Measurements from ENCODE around the gene FAM53B.

The FAM53B gene

GRCh38 chr10:124763267-124763666 is 19.1 kb upstream of the FAM53B start:
- Histone ChIP-seq H3K4me3 (no peak overlapping the region), H3K27ac (no peak overlapping the region)
- no peak for DNase-seq (ENCODE audit: low spot score)
- TF ChIP-seq, protein P1, sequence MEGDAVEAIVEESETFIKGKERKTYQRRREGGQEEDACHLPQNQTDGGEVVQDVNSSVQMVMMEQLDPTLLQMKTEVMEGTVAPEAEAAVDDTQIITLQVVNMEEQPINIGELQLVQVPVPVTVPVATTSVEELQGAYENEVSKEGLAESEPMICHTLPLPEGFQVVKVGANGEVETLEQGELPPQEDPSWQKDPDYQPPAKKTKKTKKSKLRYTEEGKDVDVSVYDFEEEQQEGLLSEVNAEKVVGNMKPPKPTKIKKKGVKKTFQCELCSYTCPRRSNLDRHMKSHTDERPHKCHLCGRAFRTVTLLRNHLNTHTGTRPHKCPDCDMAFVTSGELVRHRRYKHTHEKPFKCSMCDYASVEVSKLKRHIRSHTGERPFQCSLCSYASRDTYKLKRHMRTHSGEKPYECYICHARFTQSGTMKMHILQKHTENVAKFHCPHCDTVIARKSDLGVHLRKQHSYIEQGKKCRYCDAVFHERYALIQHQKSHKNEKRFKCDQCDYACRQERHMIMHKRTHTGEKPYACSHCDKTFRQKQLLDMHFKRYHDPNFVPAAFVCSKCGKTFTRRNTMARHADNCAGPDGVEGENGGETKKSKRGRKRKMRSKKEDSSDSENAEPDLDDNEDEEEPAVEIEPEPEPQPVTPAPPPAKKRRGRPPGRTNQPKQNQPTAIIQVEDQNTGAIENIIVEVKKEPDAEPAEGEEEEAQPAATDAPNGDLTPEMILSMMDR (IDR thresholded peaks at IDR 0.05) = no peak

GRCh38 chr10:124762281-124762680 is 18.1 kb upstream of the FAM53B start:
- Histone ChIP-seq H3K27ac (no peak overlapping the region), H3K4me3 (no peak overlapping the region)
- DNase-seq (ENCODE audit: low spot score) = no peak
- TF ChIP-seq, protein P1 (IDR thresholded peaks at IDR 0.05) = no peak

DNA sequence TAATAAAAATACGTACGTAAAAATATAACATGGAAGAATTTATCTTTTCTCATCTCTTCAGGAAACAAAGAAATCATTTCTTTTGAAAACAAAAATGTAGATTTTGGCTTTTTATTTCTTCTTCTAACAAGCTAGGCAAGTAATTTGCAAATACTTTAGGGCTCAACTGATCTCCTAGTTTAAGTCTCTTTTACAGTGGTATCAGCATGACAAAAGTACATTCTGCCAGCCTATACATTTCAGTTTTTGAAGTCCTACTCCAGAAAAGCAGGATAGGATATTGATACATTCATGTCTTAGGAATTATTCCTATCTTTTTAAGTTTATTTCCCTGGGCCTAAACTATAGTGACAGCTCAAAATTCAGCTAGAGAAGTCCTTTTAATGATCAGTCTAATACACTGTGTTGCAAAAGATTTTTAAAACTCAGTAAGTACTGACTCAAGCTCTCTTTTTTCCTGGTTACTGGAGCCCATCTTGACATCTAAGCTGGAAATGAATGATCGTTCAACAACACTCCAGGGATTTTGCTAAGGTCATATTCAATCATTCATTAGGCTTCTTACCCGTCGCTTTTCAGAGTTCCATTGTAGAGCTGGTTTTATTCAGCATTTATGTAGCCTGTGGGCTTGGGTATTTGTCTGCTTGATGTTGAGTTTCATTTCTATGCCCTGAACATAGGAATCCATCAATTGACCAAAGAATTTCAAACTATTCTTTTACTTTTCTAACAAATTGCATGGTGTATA is 12.2 kb upstream of the FAM53B start:
- H3K4me3 ChIP-seq = no peak overlapping the region
- TF ChIP-seq, protein P1 (IDR thresholded peaks at IDR 0.05) = no peak
- no peak for DNase-seq (ENCODE audit: low spot score)
- H3K27ac ChIP-seq = no peak overlapping the region

DNA sequence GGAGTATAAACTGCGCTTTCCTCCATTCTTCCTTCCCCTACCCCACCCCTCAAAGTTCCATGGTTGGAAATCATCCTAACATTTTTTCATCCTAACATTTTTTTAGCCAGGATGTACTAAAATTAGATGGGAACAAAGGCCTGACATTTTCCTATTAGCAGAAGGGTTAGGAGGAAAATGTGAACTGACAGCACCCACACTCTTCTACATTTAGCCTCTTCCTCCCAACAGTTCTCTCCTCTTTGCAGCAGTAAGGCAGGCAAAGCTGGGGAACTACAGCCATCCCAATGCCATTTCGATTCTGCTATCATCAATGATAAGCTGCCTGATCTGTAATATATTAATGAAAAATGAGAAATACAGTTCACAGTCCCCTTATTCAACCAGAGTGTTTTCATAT is 11.4 kb upstream of the FAM53B start:
- Histone ChIP-seq H3K4me3 (no peak overlapping the region), H3K27ac (no peak overlapping the region)
- TF ChIP-seq, protein P1 (IDR thresholded peaks at IDR 0.05) = no peak
- no peak for DNase-seq (ENCODE audit: low spot score)

DNA sequence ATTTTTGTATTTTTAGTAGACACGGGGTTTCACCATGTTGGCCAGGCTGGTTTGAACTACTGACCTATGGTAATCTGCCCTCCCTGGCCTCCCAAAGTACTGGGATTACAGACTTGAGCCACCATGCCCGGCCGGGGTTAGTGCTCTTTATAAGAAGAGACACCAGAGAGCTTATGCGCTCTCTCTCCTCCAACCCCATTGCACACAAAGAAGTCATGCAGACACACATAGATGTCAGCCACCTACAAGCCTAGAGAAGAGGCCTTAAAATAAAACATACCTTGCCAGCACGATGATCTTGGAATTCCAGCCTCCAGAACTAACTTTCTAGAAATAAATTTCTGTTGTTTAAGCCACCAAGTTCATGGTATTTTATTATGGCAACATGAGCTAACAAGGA is 10.0 kb upstream of the FAM53B start:
- no peak overlapping the region for H3K27ac ChIP-seq
- DNase-seq (ENCODE audit: low spot score) = no peak
- H3K4me3 ChIP-seq = no peak overlapping the region
- TF ChIP-seq, protein P1 (IDR thresholded peaks at IDR 0.05) = no peak

DNA sequence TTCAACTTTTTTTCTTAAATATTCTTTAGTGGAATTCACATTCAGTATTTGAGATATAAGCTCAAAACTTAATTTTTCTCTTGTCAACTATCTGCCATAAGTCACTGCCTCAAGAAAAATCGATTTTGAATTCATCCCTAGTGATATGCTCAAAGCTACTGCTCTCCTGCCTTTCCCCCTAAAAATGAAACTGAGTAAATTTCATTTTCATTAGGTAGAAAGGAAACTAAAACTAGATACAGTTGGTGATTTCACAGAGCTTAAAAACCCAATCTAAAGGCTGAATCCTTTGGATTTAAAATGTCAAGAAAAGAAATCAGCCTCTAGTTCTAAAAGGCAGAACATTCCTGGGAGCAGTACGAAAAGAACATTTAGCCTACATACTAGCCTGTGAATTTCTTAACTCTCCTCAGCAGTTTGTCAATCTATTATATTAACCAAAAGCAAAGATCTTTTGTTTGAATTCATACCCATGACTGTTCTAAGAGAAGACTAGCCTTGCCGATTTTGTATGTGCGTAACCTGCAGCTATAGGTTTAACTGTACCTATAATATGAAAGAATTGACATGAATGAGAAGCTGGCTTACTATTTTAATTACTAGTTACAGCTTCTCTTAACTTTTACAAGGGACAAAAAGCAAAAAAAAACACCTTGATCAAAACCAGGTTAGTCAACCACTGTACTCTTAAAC is 4.9 kb upstream of the FAM53B start:
- Histone ChIP-seq H3K4me3 (no peak overlapping the region), H3K27ac (no peak overlapping the region)
- TF ChIP-seq, protein P1 (IDR thresholded peaks at IDR 0.05) = no peak
- DNase-seq (ENCODE audit: low spot score) = no peak

DNA sequence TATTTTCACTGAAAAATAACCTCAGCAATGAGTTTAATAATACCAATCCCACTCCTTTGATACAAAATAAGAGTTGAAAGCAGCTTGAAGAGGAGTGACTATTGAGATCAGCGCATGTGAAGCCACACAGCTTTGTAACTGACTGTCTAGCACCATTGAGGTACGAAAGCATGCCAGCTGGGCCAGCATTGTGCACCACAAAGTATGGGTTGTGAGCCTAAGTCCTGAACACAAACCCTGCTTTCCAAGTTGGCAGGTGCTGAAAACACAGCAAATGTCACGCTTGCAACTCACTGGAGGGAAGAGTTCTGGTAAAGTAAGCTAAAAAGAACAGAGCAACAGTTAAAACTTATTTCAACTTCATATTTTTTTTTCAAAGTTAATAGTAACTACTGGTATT is 4.0 kb upstream of the FAM53B start:
- H3K27ac ChIP-seq = no peak overlapping the region
- H3K4me3 ChIP-seq = no peak overlapping the region
- no peak for DNase-seq (ENCODE audit: low spot score)
- TF ChIP-seq, protein P1 (IDR thresholded peaks at IDR 0.05) = no peak
